GM12878 (cell line): ENCODE data around the gene BCAS3.
"Not testable (repeated sequence)": the region's sequence is repeated elsewhere in the genome, so short reads cannot be mapped to it uniquely, and the experiment has no call there.

ENCODE experiments used
- CHD4 ChIP-seq: fragments of 200-600 bp; sonication (generic); IDR thresholded peaks from 2 replicates; pipeline ENCODE4 v1.6.1; 2016; ENCODE audit warnings: mild to moderate bottlenecking
- CTCF ChIP-seq, 3 experiments: IDR thresholded peaks in 2 of 3; conservative IDR thresholded peaks in 1 of 3; 2 replicates each; pipeline ENCODE4 v1.5.1; 2011; ENCODE audit warnings: low read depth in 3 of 3, low read length in 3 of 3, mild to moderate bottlenecking in 3 of 3, control low read depth in 2 of 3, moderate library complexity in 2 of 3, inconsistent platforms in 1 of 3, mixed read lengths in 1 of 3; ENCODE audit not compliant: control insufficient read depth in 2 of 3, insufficient read depth in 1 of 3; ENCODE audit errors: extremely low read depth in 1 of 3
- EP300 ChIP-seq, 2 experiments: fragments of 150-350 bp in 1 of 2; IDR thresholded peaks; 2 replicates each; pipeline ENCODE4 v1.6.1; 2011 to 2012; ENCODE audit warnings: low read depth in 2 of 2, low read length in 2 of 2, borderline replicate concordance in 1 of 2, improper control_type of control experiment in 1 of 2, inconsistent platforms in 1 of 2; ENCODE audit not compliant: control insufficient read depth in 1 of 2
- EZH2 ChIP-seq: IDR thresholded peaks from 2 replicates; pipeline ENCODE4 v1.6.1; 2012; ENCODE audit warnings: low read depth, mild to moderate bottlenecking, control low read depth, inconsistent platforms, low read length, borderline replicate concordance; ENCODE audit not compliant: control insufficient read depth
- MXI1 ChIP-seq: fragments of 150-350 bp; IDR thresholded peaks from 2 replicates; pipeline ENCODE4 v1.6.1; 2011; ENCODE audit warnings: low read depth, mild to moderate bottlenecking, inconsistent platforms, low read length, improper control_type of control experiment
- NBN ChIP-seq: fragments of 450-650 bp; IDR thresholded peaks from 2 replicates; pipeline ENCODE4 v1.6.1; 2016
- POLR2A ChIP-seq: IDR thresholded peaks from 2 replicates; pipeline ENCODE4 v1.6.1; 2011; ENCODE audit warnings: low read depth, mild to moderate bottlenecking, low read length
- POLR2AphosphoS5 ChIP-seq: IDR thresholded peaks from 2 replicates; pipeline ENCODE4 v1.6.1; 2011; ENCODE audit warnings: mild to moderate bottlenecking, low read length, inconsistent platforms
- SIN3A ChIP-seq: IDR thresholded peaks from 2 replicates; pipeline ENCODE4 v1.6.1; 2012; ENCODE audit warnings: low read depth, low read length, improper control_type of control experiment
- ZNF274 ChIP-seq: IDR thresholded peaks from one replicate; pipeline ENCODE4 v1.8.0; 2011; ENCODE audit not compliant: insufficient read length, insufficient read depth
- ZNF687 ChIP-seq: fragments of 450-650 bp; IDR thresholded peaks from 2 replicates; pipeline ENCODE4 v1.6.1; 2017; ENCODE audit warnings: mild to moderate bottlenecking, moderate library complexity
- ZSCAN29 ChIP-seq: fragments of 450-650 bp; IDR thresholded peaks from 2 replicates; pipeline ENCODE4 v1.6.1; 2017; ENCODE audit warnings: mild to moderate bottlenecking, moderate library complexity

- TF ChIP-seq CTCF (IDR thresholded peaks at IDR 0.05 in 2 of 3, conservative IDR thresholded peaks at IDR 0.05 in 1 of 3; ENCODE audit: control insufficient read depth in 2 of 3, extremely low read depth in 1 of 3, insufficient read depth in 1 of 3, low read depth in 3 of 3, low read length in 3 of 3); POLR2A; EZH2; MXI1; ZSCAN29; SIN3A; CHD4; EP300 (IDR thresholded peaks at IDR 0.05; ENCODE audit: borderline replicate concordance in 1 of 2, control insufficient read depth in 1 of 2, low read depth in 2 of 2, low read length in 2 of 2); ZNF687; POLR2AphosphoS5; ZNF274; NBN: not testable (repeated sequence)
Observed at GRCh38 chr17:61357061-61357460, 679.4 kb downstream of the BCAS3 start.
